ENCODE data around the gene ZNF644. TPM values are rescaled to one million over a fixed set of nuclear protein-coding genes. Genes with fewer than 3 reads are reported as not detected.

Gene ZNF644
- polyA plus RNA-seq, 1 of the 3 experiments (the other 2 are of a cell fraction) = 5.6 TPM

DNA sequence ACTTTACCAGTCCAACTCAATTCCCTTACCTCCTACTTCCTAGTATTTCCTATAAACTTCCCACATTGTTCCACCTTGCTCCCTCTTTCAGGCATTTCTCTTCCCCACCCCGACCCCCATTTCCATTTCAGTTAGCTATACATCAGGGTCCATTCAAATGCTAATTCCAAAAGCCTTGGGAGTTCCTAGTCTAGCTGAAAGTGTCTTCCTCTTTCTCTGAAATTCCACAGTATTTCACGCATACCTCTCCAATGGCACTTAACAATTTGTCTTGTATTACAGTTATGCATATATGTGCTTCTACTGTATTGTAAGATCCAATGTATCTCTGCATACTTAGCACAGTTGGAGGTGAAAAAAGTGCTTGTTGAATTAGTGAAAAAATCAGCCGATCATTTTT lies 94.9 kb downstream of the ZNF644 start:
- TF ChIP-seq SMC3 (IDR thresholded peaks at IDR 0.05; ENCODE audit: low read depth, low read length) (no peak), ELF1 (IDR thresholded peaks at IDR 0.05) (no peak), YY1 (IDR thresholded peaks at IDR 0.05; ENCODE audit: low read depth) (no peak), RXRA (IDR thresholded peaks at IDR 0.05; ENCODE audit: borderline replicate concordance, low read depth) (no peak), GABPA (IDR thresholded peaks at IDR 0.05; ENCODE audit: low read depth) (no peak), POLR2AphosphoS5 (IDR thresholded peaks at IDR 0.05; ENCODE audit: low read depth, low read length) (no peak), RAD21 (IDR thresholded peaks at IDR 0.05; ENCODE audit: low read length) (no peak), NRF1 (IDR thresholded peaks at IDR 0.05; ENCODE audit: low read depth, low read length) (no peak), FOXM1 (IDR thresholded peaks at IDR 0.05; ENCODE audit: low read depth) (no peak), JUND (IDR thresholded peaks at IDR 0.05) (no peak), MEF2A (IDR thresholded peaks at IDR 0.05; ENCODE audit: borderline replicate concordance, low read depth) (no peak), FOSL2 (IDR thresholded peaks at IDR 0.05; ENCODE audit: borderline replicate concordance, low read depth) (no peak), TCF12 (IDR thresholded peaks at IDR 0.05) (no peak), SIN3A (IDR thresholded peaks at IDR 0.05; ENCODE audit: borderline replicate concordance, low read depth, low read length) (no peak)
- TF ChIP-seq, protein P1, sequence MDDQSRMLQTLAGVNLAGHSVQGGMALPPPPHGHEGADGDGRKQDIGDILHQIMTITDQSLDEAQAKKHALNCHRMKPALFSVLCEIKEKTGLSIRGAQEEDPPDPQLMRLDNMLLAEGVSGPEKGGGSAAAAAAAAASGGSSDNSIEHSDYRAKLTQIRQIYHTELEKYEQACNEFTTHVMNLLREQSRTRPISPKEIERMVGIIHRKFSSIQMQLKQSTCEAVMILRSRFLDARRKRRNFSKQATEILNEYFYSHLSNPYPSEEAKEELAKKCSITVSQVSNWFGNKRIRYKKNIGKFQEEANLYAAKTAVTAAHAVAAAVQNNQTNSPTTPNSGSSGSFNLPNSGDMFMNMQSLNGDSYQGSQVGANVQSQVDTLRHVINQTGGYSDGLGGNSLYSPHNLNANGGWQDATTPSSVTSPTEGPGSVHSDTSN (IDR thresholded peaks at IDR 0.05) = no peak
- TF ChIP-seq, protein P2, sequence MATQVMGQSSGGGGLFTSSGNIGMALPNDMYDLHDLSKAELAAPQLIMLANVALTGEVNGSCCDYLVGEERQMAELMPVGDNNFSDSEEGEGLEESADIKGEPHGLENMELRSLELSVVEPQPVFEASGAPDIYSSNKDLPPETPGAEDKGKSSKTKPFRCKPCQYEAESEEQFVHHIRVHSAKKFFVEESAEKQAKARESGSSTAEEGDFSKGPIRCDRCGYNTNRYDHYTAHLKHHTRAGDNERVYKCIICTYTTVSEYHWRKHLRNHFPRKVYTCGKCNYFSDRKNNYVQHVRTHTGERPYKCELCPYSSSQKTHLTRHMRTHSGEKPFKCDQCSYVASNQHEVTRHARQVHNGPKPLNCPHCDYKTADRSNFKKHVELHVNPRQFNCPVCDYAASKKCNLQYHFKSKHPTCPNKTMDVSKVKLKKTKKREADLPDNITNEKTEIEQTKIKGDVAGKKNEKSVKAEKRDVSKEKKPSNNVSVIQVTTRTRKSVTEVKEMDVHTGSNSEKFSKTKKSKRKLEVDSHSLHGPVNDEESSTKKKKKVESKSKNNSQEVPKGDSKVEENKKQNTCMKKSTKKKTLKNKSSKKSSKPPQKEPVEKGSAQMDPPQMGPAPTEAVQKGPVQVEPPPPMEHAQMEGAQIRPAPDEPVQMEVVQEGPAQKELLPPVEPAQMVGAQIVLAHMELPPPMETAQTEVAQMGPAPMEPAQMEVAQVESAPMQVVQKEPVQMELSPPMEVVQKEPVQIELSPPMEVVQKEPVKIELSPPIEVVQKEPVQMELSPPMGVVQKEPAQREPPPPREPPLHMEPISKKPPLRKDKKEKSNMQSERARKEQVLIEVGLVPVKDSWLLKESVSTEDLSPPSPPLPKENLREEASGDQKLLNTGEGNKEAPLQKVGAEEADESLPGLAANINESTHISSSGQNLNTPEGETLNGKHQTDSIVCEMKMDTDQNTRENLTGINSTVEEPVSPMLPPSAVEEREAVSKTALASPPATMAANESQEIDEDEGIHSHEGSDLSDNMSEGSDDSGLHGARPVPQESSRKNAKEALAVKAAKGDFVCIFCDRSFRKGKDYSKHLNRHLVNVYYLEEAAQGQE (IDR thresholded peaks at IDR 0.05; ENCODE audit: low read depth, low read length) = no peak
- TF ChIP-seq, protein P3, sequence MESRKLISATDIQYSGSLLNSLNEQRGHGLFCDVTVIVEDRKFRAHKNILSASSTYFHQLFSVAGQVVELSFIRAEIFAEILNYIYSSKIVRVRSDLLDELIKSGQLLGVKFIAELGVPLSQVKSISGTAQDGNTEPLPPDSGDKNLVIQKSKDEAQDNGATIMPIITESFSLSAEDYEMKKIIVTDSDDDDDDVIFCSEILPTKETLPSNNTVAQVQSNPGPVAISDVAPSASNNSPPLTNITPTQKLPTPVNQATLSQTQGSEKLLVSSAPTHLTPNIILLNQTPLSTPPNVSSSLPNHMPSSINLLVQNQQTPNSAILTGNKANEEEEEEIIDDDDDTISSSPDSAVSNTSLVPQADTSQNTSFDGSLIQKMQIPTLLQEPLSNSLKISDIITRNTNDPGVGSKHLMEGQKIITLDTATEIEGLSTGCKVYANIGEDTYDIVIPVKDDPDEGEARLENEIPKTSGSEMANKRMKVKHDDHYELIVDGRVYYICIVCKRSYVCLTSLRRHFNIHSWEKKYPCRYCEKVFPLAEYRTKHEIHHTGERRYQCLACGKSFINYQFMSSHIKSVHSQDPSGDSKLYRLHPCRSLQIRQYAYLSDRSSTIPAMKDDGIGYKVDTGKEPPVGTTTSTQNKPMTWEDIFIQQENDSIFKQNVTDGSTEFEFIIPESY (IDR thresholded peaks at IDR 0.05; ENCODE audit: borderline replicate concordance, low read depth) = no peak
- TF ChIP-seq, protein P4, sequence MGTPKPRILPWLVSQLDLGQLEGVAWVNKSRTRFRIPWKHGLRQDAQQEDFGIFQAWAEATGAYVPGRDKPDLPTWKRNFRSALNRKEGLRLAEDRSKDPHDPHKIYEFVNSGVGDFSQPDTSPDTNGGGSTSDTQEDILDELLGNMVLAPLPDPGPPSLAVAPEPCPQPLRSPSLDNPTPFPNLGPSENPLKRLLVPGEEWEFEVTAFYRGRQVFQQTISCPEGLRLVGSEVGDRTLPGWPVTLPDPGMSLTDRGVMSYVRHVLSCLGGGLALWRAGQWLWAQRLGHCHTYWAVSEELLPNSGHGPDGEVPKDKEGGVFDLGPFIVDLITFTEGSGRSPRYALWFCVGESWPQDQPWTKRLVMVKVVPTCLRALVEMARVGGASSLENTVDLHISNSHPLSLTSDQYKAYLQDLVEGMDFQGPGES (IDR thresholded peaks at IDR 0.05; ENCODE audit: low read depth, low read length) = no peak
- TF ChIP-seq, protein P5, sequence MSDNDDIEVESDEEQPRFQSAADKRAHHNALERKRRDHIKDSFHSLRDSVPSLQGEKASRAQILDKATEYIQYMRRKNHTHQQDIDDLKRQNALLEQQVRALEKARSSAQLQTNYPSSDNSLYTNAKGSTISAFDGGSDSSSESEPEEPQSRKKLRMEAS (IDR thresholded peaks at IDR 0.05; ENCODE audit: low read depth) = no peak
- TF ChIP-seq, protein P6, sequence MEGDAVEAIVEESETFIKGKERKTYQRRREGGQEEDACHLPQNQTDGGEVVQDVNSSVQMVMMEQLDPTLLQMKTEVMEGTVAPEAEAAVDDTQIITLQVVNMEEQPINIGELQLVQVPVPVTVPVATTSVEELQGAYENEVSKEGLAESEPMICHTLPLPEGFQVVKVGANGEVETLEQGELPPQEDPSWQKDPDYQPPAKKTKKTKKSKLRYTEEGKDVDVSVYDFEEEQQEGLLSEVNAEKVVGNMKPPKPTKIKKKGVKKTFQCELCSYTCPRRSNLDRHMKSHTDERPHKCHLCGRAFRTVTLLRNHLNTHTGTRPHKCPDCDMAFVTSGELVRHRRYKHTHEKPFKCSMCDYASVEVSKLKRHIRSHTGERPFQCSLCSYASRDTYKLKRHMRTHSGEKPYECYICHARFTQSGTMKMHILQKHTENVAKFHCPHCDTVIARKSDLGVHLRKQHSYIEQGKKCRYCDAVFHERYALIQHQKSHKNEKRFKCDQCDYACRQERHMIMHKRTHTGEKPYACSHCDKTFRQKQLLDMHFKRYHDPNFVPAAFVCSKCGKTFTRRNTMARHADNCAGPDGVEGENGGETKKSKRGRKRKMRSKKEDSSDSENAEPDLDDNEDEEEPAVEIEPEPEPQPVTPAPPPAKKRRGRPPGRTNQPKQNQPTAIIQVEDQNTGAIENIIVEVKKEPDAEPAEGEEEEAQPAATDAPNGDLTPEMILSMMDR (IDR thresholded peaks at IDR 0.05) = no peak
- ChIA-PET CTCF (interaction anchor here (0.6 to 1.7 kb wide), 3 partner anchors 10 to 197 kb away, joined by 3 to 4 read pairs (median 3); no protein-coding TSS in a partner anchor), POLR2A (no interaction called here)
- Histone ChIP-seq H3K79me2 (ENCODE audit: insufficient read depth) (peaks cover 97% of the 10 kb centered on the region; the same call in 1 of the 2 replicates), H3K27ac (ENCODE audit: low read depth in 2 of 2, low read length in 1 of 2) (no peak overlapping the region), H3K9me2 (no peaks in the 10 kb centered on the region), H3K36me3 (replicated peaks in 1 of 2; ENCODE audit: control insufficient read depth in 1 of 2, insufficient read depth in 2 of 2, low read length in 1 of 2) (peaks cover 0 to 1% of the 10 kb centered on the region in 2 experiments), H3K4me1 (ENCODE audit: control insufficient read depth in 1 of 2, insufficient read depth in 2 of 2, low read depth in 1 of 2, low read length in 1 of 2) (peaks cover 0 to 7% of the 10 kb centered on the region in 2 experiments; a peak in 1 of 4 replicates), H4K20me1 (ENCODE audit: insufficient read depth) (peaks cover 58% of the 10 kb centered on the region), H2AFZ (ENCODE audit: low read depth) (no peak overlapping the region), H3K4me2 (no peak overlapping the region), H3K27me3 (ENCODE audit: insufficient read depth) (no peaks in the 10 kb centered on the region), H3K9me3 (no peaks in the 10 kb centered on the region), H3K9ac (no peak overlapping the region), H3K4me3 (ENCODE audit: low read depth in 2 of 2, low read length in 1 of 2) (no peak overlapping the region), H3F3A (replicated peaks; ENCODE audit: insufficient read depth) (no peaks in the 10 kb centered on the region)
- DNase-seq = no peak
- 93% methylated on average over 3 of the region's 3 CpGs for WGBS (ENCODE audit: low lambda C conversion rate)
